NB4 (cell line): ENCODE data around the gene ZNF236.

ENCODE experiments used
- POLR2A ChIP-seq: IDR thresholded peaks from 2 replicates; pipeline ENCODE4 v1.6.1; 2011; ENCODE audit warnings: mild to moderate bottlenecking; ENCODE audit not compliant: insufficient read length; ENCODE audit errors: extremely low read depth
- TF ChIP-seq, protein P1 (sequence below): IDR thresholded peaks from one replicate; pipeline ENCODE4 v1.5.1; 2012; ENCODE audit warnings: low read depth, low read length

DNA sequence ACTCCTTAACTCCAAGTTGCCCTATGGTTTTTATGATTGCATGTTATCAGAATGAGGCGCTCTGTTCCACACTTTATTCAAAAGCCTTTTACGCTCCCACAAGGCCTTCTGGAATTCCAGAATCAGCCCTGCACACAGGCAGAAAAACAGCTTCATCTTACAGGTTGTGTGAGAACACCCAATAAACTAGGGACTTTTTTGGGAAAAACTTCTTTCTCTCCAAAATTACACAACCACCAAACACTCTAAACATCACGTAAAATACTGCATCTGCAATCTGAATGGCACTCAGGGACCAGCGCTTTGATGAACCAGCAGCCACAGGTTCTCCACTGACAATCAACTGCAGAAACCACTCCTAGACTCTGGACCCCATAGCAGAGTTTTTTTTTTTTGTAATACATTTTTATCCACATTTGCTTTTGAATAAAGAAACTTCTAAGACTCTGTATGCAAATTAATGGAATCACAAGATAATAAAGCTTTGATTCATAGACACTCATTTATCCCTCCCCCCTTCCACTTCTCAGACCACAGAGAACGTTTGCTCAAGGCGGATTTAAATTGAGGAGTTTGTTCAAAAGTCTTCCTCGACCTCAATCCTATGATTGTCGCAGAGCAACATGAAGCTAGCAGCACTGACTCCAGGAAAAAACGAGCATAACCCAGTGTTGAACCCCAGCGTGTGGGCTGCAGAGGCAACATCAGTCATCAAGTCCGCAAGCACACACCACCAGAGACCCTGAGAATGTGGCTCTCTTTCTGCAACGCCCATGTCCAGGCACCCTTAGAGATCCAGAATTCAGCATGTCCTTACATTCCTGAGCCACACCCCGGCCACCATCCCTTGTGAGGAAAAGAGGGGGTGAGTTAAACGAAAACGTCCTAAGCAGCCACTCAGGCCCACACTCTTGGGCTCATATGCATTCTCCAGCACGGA is 193.7 kb downstream of the ZNF236 start:
- TF ChIP-seq POLR2A = no peak
- TF ChIP-seq, protein P1, sequence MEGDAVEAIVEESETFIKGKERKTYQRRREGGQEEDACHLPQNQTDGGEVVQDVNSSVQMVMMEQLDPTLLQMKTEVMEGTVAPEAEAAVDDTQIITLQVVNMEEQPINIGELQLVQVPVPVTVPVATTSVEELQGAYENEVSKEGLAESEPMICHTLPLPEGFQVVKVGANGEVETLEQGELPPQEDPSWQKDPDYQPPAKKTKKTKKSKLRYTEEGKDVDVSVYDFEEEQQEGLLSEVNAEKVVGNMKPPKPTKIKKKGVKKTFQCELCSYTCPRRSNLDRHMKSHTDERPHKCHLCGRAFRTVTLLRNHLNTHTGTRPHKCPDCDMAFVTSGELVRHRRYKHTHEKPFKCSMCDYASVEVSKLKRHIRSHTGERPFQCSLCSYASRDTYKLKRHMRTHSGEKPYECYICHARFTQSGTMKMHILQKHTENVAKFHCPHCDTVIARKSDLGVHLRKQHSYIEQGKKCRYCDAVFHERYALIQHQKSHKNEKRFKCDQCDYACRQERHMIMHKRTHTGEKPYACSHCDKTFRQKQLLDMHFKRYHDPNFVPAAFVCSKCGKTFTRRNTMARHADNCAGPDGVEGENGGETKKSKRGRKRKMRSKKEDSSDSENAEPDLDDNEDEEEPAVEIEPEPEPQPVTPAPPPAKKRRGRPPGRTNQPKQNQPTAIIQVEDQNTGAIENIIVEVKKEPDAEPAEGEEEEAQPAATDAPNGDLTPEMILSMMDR = no peak
